IPS DF 19.7 (cell line): Measurements from ENCODE around the gene NXPH3.
"Not testable (repeated sequence)": the region's sequence is repeated elsewhere in the genome, so short reads cannot be mapped to it uniquely, and the experiment has no call there.

Experiments used
- DNase-seq: peaks from one replicate; pipeline ENCODE4 v3.0.0-alpha.2; 2013; ENCODE audit warnings: low read depth, low spot score

Gene NXPH3

GRCh38 chr17:49575679-49576087, at the start of gene NXPH3:
Gene NXPH3, plus strand, starts transcription at chr17:49575871. Its CDS starts 349 bp downstream, at chr17:49576220.
- DNase-seq, result no peak

- DNase-seq, result no peak
Measured at GRCh38 chr17:49527927-49528651, 47.6 kb upstream of the NXPH3 start.

GRCh38 chr17:49528966-49529365, 46.7 kb upstream of the NXPH3 start:
- no peak for DNase-seq

GRCh38 chr17:49530118-49530517, 45.6 kb upstream of the NXPH3 start:
- DNase-seq, result no peak

- no peak for DNase-seq
Measured at GRCh38 chr17:49543860-49544259, 31.8 kb upstream of the NXPH3 start.

- DNase-seq, result no peak
Measured at GRCh38 chr17:49545007-49545660, 30.5 kb upstream of the NXPH3 start.

GRCh38 chr17:49545806-49546545, 29.7 kb upstream of the NXPH3 start:
- DNase-seq, result no peak

- DNase-seq, result no peak
Measured at GRCh38 chr17:49546546-49547535, 28.8 kb upstream of the NXPH3 start.

GRCh38 chr17:49547566-49547965, 28.1 kb upstream of the NXPH3 start:
- no peak for DNase-seq

GRCh38 chr17:49548051-49548505, 27.6 kb upstream of the NXPH3 start:
- DNase-seq, result no peak

GRCh38 chr17:49548506-49549310, 27.0 kb upstream of the NXPH3 start:
- DNase-seq, result no peak

- DNase-seq, result no peak
Measured at GRCh38 chr17:49549311-49549605, 26.4 kb upstream of the NXPH3 start.

GRCh38 chr17:49549691-49550678, 25.7 kb upstream of the NXPH3 start:
- DNase-seq, result no peak

GRCh38 chr17:49550764-49551163, 24.9 kb upstream of the NXPH3 start:
- DNase-seq, result not testable (repeated sequence)

- DNase-seq, result no peak
Measured at GRCh38 chr17:49551221-49552069, 24.2 kb upstream of the NXPH3 start.

- no peak for DNase-seq
Measured at GRCh38 chr17:49552070-49552751, 23.5 kb upstream of the NXPH3 start.

- no peak for DNase-seq
Measured at GRCh38 chr17:49553676-49554335, 21.9 kb upstream of the NXPH3 start.
